Panc1 (cell line): ENCODE data around the gene WNK3. TPM values are rescaled to one million over a fixed set of nuclear protein-coding genes. Genes with fewer than 3 reads are reported as not detected.

Experiments used
- ATAC-seq: fragments of 200-7000 bp; cut with Tn5 transposase; 2 replicates; pipeline ENCODE4 v1.9.1; 2020; ENCODE audit warnings: mild to moderate bottlenecking, moderate library complexity
- BruUV-seq: library from RNA; stranded (reverse); fragments of 400-500 nt; replicated peaks from 2 replicates; lab custom pipeline; 2021; lab: Mats Ljungman, UMichigan
- CTCF ChIA-PET: fragments of 300-600 bp; sonication (Branson Sonifier 250); formaldehyde crosslinking; loops from one replicate; lab custom pipeline; 2022; ENCODE audit warnings: antibody characterized with exemption; lab: Charles Lee
- POLR2A ChIA-PET: fragments of 300-600 bp; sonication (Branson Sonifier 250); formaldehyde crosslinking; loops from one replicate; lab custom pipeline; 2022; ENCODE audit warnings: antibody characterized with exemption; lab: Charles Lee
- DNase-seq: peaks from one replicate; pipeline ENCODE4 v3.0.0-alpha.2; 2010; ENCODE audit warnings: low read depth, low spot score
- H3K27ac ChIP-seq: 2 replicates; pipeline ENCODE4 v1.5.1; 2011; ENCODE audit warnings: mild to moderate bottlenecking, low read length, inconsistent platforms
- H3K27me3 ChIP-seq: fragments of 200-500 bp; sonication (Bioruptor generic); 2 replicates; pipeline ENCODE4 v1.6.0; 2014; ENCODE audit warnings: low read length, inconsistent platforms; ENCODE audit not compliant: control insufficient read depth, insufficient read depth
- H3K36me3 ChIP-seq: fragments of 200-500 bp; sonication (Bioruptor generic); 2 replicates; pipeline ENCODE4 v1.5.1; 2014; ENCODE audit warnings: inconsistent platforms, mild to moderate bottlenecking, low read length, moderate library complexity; ENCODE audit not compliant: control insufficient read depth, insufficient read depth
- H3K4me1 ChIP-seq: 2 replicates; pipeline ENCODE4 v1.5.1; 2011; ENCODE audit warnings: inconsistent platforms, mild to moderate bottlenecking, low read length, moderate library complexity; ENCODE audit not compliant: control insufficient read depth, insufficient read depth
- H3K4me3 ChIP-seq, 2 experiments: 2 replicates each; pipeline ENCODE4 v1.5.1; 2011 to 2012; ENCODE audit warnings: low read depth in 2 of 2, low read length in 2 of 2, mild to moderate bottlenecking in 2 of 2, inconsistent platforms in 1 of 2, moderate library complexity in 1 of 2
- H3K9me3 ChIP-seq: fragments of 200-500 bp; sonication (Bioruptor generic); 2 replicates; pipeline ENCODE4 v1.5.1; 2014; ENCODE audit warnings: low read depth, mild to moderate bottlenecking, inconsistent platforms, low read length, moderate library complexity; ENCODE audit not compliant: control insufficient read depth, insufficient read depth
- POLR2AphosphoS5 ChIP-seq: IDR thresholded peaks from 2 replicates; pipeline ENCODE4 v1.6.1; 2012; ENCODE audit warnings: mild to moderate bottlenecking, low read depth, low read length, moderate library complexity
- SIN3A ChIP-seq: IDR thresholded peaks from 2 replicates; pipeline ENCODE4 v1.6.1; 2012; ENCODE audit warnings: low read depth, mild to moderate bottlenecking, low read length, moderate library complexity, borderline replicate concordance; ENCODE audit not compliant: insufficient read depth
- TCF7L2 ChIP-seq: IDR thresholded peaks from 2 replicates; pipeline ENCODE4 v1.6.1; 2011; ENCODE audit warnings: mild to moderate bottlenecking, low read depth, low read length, inconsistent platforms
- in situ Hi-C: cut with HindIII; loops from 2 replicates; pipeline ENCODE4 v1.10.0; 2016; ENCODE audit warnings: low sequenced_read_pairs, low pct_unique_long_range_greater_than_20kb
- intact Hi-C: fragments of 100-400 bp; cut with micrococcal nuclease; formaldehyde crosslinking; loops from one replicate; pipeline ENCODE4 v1.10.0; 2022; ENCODE audit not compliant: unreplicated experiment
- total RNA-seq: library from RNA; stranded (reverse); gene quantifications from one replicate; pipeline ENCODE4 v1.2.1, GENCODE V29; 2021; ENCODE audit not compliant: unreplicated experiment
- TF ChIP-seq, protein P1 (sequence below): fragments of 450-650 bp; IDR thresholded peaks from 2 replicates; pipeline ENCODE4 v1.5.1; 2017; ENCODE audit warnings: mild to moderate bottlenecking
- TF ChIP-seq, protein P2 (sequence below), 2 experiments: IDR thresholded peaks; 2 replicates each; pipeline ENCODE4 v1.6.1; 2011 to 2012; ENCODE audit warnings: low read depth in 2 of 2, control low read depth in 1 of 2, low read length in 1 of 2, mild to moderate bottlenecking in 1 of 2, moderate library complexity in 1 of 2; ENCODE audit not compliant: insufficient read depth in 1 of 2

WNK3 gene
- total RNA-seq, 1 experiment from 2014 or later: not detected

GRCh38 chrX:54171527-54172250 lies 186.2 kb downstream of the WNK3 start:
- H3K36me3 ChIP-seq: no peaks in the 10 kb centered on the region; the same call in 1 of the 2 replicates
- H3K27me3 ChIP-seq: no peaks in the 10 kb centered on the region
- ChIA-PET CTCF (no interaction called here), POLR2A (no interaction called here)
- DNase-seq (no peak), ATAC-seq (no peak)
- no peak overlapping the region for H3K27ac ChIP-seq
- H3K9me3 ChIP-seq: no peaks in the 10 kb centered on the region
- TF ChIP-seq, protein P1, sequence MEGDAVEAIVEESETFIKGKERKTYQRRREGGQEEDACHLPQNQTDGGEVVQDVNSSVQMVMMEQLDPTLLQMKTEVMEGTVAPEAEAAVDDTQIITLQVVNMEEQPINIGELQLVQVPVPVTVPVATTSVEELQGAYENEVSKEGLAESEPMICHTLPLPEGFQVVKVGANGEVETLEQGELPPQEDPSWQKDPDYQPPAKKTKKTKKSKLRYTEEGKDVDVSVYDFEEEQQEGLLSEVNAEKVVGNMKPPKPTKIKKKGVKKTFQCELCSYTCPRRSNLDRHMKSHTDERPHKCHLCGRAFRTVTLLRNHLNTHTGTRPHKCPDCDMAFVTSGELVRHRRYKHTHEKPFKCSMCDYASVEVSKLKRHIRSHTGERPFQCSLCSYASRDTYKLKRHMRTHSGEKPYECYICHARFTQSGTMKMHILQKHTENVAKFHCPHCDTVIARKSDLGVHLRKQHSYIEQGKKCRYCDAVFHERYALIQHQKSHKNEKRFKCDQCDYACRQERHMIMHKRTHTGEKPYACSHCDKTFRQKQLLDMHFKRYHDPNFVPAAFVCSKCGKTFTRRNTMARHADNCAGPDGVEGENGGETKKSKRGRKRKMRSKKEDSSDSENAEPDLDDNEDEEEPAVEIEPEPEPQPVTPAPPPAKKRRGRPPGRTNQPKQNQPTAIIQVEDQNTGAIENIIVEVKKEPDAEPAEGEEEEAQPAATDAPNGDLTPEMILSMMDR: no peak
- TF ChIP-seq TCF7L2 (no peak), POLR2AphosphoS5 (no peak), SIN3A (no peak)
- TF ChIP-seq, protein P2, sequence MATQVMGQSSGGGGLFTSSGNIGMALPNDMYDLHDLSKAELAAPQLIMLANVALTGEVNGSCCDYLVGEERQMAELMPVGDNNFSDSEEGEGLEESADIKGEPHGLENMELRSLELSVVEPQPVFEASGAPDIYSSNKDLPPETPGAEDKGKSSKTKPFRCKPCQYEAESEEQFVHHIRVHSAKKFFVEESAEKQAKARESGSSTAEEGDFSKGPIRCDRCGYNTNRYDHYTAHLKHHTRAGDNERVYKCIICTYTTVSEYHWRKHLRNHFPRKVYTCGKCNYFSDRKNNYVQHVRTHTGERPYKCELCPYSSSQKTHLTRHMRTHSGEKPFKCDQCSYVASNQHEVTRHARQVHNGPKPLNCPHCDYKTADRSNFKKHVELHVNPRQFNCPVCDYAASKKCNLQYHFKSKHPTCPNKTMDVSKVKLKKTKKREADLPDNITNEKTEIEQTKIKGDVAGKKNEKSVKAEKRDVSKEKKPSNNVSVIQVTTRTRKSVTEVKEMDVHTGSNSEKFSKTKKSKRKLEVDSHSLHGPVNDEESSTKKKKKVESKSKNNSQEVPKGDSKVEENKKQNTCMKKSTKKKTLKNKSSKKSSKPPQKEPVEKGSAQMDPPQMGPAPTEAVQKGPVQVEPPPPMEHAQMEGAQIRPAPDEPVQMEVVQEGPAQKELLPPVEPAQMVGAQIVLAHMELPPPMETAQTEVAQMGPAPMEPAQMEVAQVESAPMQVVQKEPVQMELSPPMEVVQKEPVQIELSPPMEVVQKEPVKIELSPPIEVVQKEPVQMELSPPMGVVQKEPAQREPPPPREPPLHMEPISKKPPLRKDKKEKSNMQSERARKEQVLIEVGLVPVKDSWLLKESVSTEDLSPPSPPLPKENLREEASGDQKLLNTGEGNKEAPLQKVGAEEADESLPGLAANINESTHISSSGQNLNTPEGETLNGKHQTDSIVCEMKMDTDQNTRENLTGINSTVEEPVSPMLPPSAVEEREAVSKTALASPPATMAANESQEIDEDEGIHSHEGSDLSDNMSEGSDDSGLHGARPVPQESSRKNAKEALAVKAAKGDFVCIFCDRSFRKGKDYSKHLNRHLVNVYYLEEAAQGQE (IDR thresholded peaks at IDR 0.05; ENCODE audit: insufficient read depth in 1 of 2, low read depth in 2 of 2, low read length in 1 of 2): no peak
- intact Hi-C loops (no loop called here), in situ Hi-C loops (no loop called here)
- H3K4me3 ChIP-seq: no peak overlapping the region
- H3K4me1 ChIP-seq: no peaks in the 10 kb centered on the region
- no TSS peak for BruUV-seq

- ChIA-PET POLR2A (no interaction called here), CTCF (no interaction called here)
- no peaks in the 10 kb centered on the region for H3K27me3 ChIP-seq
- H3K27ac ChIP-seq: no peak overlapping the region
- no peaks in the 10 kb centered on the region for H3K4me1 ChIP-seq
- no TSS peak for BruUV-seq
- H3K9me3 ChIP-seq: no peaks in the 10 kb centered on the region
- no peaks in the 10 kb centered on the region; the same call in 1 of the 2 replicates for H3K36me3 ChIP-seq
- in situ Hi-C loops: no loop called here
- DNase-seq: no peak
- intact Hi-C loops: no loop called here
- ATAC-seq: no peak
- TF ChIP-seq, protein P1: no peak
- TF ChIP-seq, protein P2 (IDR thresholded peaks at IDR 0.05; ENCODE audit: insufficient read depth in 1 of 2, low read depth in 2 of 2, low read length in 1 of 2): no peak
- TF ChIP-seq SIN3A: no peak
- no peak for TF ChIP-seq POLR2AphosphoS5
- no peak for TF ChIP-seq TCF7L2
- no peak overlapping the region for H3K4me3 ChIP-seq
These were observed 186.8 kb downstream of the WNK3 start for GRCh38 chrX:54171091-54171490.
